CD4-positive, alpha-beta memory T cell (primary cell): Measurements from ENCODE around the gene ABCB9. TPM values are rescaled to one million over a fixed set of nuclear protein-coding genes. Genes with fewer than 3 reads are reported as not detected.

Experiments
- CTCF ChIA-PET: fragments of 350-600 bp; sonication (Branson Sonifier 250); formaldehyde crosslinking; loops from one replicate; lab custom pipeline; 2021; ENCODE audit warnings: inconsistent platforms; ENCODE audit not compliant: partially characterized antibody; lab: Charles Lee
- POLR2A ChIA-PET: fragments of 350-600 bp; sonication (Branson Sonifier 250); formaldehyde crosslinking; loops from one replicate; lab custom pipeline; 2021; ENCODE audit not compliant: partially characterized antibody; lab: Charles Lee
- DNase-seq, 5 donors: peaks; one replicate each; pipeline versions ENCODE4 v3.0.0 to v3.0.0-alpha.2; 2020 to 2022; ENCODE audit warnings: mixed read lengths in 1 of 5
- H3K27ac ChIP-seq: one replicate; pipeline ENCODE4 v1.7.0; 2013; ENCODE audit warnings: low read depth, low read length
- H3K27me3 ChIP-seq: 2 replicates; pipeline ENCODE4 v1.7.0; 2013; ENCODE audit warnings: mild to moderate bottlenecking, low read length, moderate library complexity; ENCODE audit not compliant: insufficient read depth
- H3K36me3 ChIP-seq: 2 replicates; pipeline ENCODE4 v1.7.0; 2013; ENCODE audit warnings: mild to moderate bottlenecking, low read length, moderate library complexity; ENCODE audit not compliant: insufficient read depth
- H3K4me1 ChIP-seq: 2 replicates; pipeline ENCODE4 v1.7.0; 2013; ENCODE audit warnings: mild to moderate bottlenecking, low read length, moderate library complexity; ENCODE audit not compliant: insufficient read depth
- H3K4me3 ChIP-seq, 2 donors: one replicate each; pipeline ENCODE4 v1.7.0; 2013; ENCODE audit warnings: low read length in 2 of 2, mild to moderate bottlenecking in 1 of 2
- H3K9me3 ChIP-seq, 2 donors: one replicate each; pipeline ENCODE4 v1.7.0; 2013; ENCODE audit warnings: low read length in 2 of 2, control low read depth in 1 of 2; ENCODE audit not compliant: control insufficient read depth in 1 of 2
- H3K27ac Mint-ChIP-seq, 7 donors: one replicate each; pipeline ENCODE4 v1.8.0; 2020 to 2021; ENCODE audit warnings: mixed read lengths in 7 of 7, mild to moderate bottlenecking in 6 of 7, inconsistent platforms in 3 of 7, moderate library complexity in 3 of 7
- H3K27me3 Mint-ChIP-seq, 2 donors: one replicate each; pipeline ENCODE4 v1.8.0; 2020 to 2021; ENCODE audit warnings: mixed read lengths in 2 of 2
- H3K36me3 Mint-ChIP-seq, 2 donors: one replicate each; pipeline ENCODE4 v1.8.0; 2020 to 2021; ENCODE audit warnings: mixed read lengths in 2 of 2, inconsistent platforms in 1 of 2, mild to moderate bottlenecking in 1 of 2
- H3K4me1 Mint-ChIP-seq, 4 donors: one replicate each; pipeline ENCODE4 v1.8.0; 2020 to 2021; ENCODE audit warnings: mixed read lengths in 4 of 4, mild to moderate bottlenecking in 1 of 4
- H3K4me3 Mint-ChIP-seq, 8 donors: one replicate each; pipeline ENCODE4 v1.8.0; 2020 to 2021; ENCODE audit warnings: mixed read lengths in 8 of 8, mild to moderate bottlenecking in 7 of 8, moderate library complexity in 6 of 8, inconsistent platforms in 3 of 8
- H3K9me3 Mint-ChIP-seq, 8 donors: one replicate each; pipeline ENCODE4 v1.8.0; 2020 to 2021; ENCODE audit warnings: mixed read lengths in 8 of 8, mild to moderate bottlenecking in 5 of 8, inconsistent platforms in 3 of 8, moderate library complexity in 1 of 8
- intact Hi-C: fragments of 100-400 bp; cut with micrococcal nuclease; formaldehyde crosslinking; loops from one replicate; pipeline ENCODE4 v1.15.1; 2023
- polyA plus RNA-seq, 2 donors: library from polyadenylated mRNA; unstranded; fragments of 300-500 nt; fragmentation: Illumina TruSeq; gene quantifications; one replicate each; pipeline ENCODE4 v1.2.3, GENCODE V29; 2021
- total RNA-seq, 2 experiments: library from RNA; stranded (reverse); gene quantifications; one replicate each; pipeline ENCODE4 v1.2.3, GENCODE V29; 2021

ABCB9 gene
- total and polyA plus RNA-seq, 4 experiments from 2014 or later, result 0.81 to 7.1 (median 3.8) TPM

GRCh38 chr12:122998316-122998715 lies 32.1 kb upstream of the ABCB9 start:
- no peaks in the 10 kb centered on the region for H3K27me3 Mint-ChIP-seq
- no peaks in the 10 kb centered on the region for H3K36me3 Mint-ChIP-seq
- no peaks in the 10 kb centered on the region for H3K36me3 ChIP-seq
- H3K4me1 Mint-ChIP-seq, result peaks cover 0 to 3% (median 0%) of the 10 kb centered on the region in 4 donors
- POLR2A ChIA-PET, result interaction anchor here (0.5 to 1.5 kb wide), 2 partner anchors 234 to 527 kb away, joined by 3 read pairs; no protein-coding TSS in a partner anchor
- H3K4me3 ChIP-seq, result no peak overlapping the region
- CTCF ChIA-PET, result no interaction called here
- no peak overlapping the region for H3K27ac ChIP-seq
- no peaks in the 10 kb centered on the region for H3K4me1 ChIP-seq
- H3K4me3 Mint-ChIP-seq, result no peak overlapping the region
- H3K27ac Mint-ChIP-seq, result peak overlapping the region in 1 of 7 donors; percentile 18
- DNase-seq, result no peak
- no peaks in the 10 kb centered on the region for H3K9me3 ChIP-seq
- intact Hi-C loops, result no loop called here
- H3K9me3 Mint-ChIP-seq, result no peaks in the 10 kb centered on the region
- H3K27me3 ChIP-seq, result no peaks in the 10 kb centered on the region

GRCh38 chr12:122997343-122998250 lies 31.3 kb upstream of the ABCB9 start:
- intact Hi-C loops, result no loop called here
- H3K9me3 Mint-ChIP-seq, result no peaks in the 10 kb centered on the region
- no peaks in the 10 kb centered on the region for H3K9me3 ChIP-seq
- ChIA-PET POLR2A (interaction anchor here (0.5 to 1.5 kb wide), 2 partner anchors 235 to 527 kb away, joined by 3 read pairs; no protein-coding TSS in a partner anchor), CTCF (no interaction called here)
- H3K4me1 ChIP-seq, result no peaks in the 10 kb centered on the region
- no peak overlapping the region for H3K4me3 Mint-ChIP-seq
- H3K4me1 Mint-ChIP-seq, result peaks cover 0 to 3% (median 0%) of the 10 kb centered on the region in 4 donors
- DNase-seq, result no peak
- no peaks in the 10 kb centered on the region for H3K27me3 ChIP-seq
- no peak overlapping the region for H3K4me3 ChIP-seq
- H3K36me3 Mint-ChIP-seq, result no peaks in the 10 kb centered on the region
- H3K27ac Mint-ChIP-seq, result no peak overlapping the region
- H3K27me3 Mint-ChIP-seq, result no peaks in the 10 kb centered on the region
- H3K27ac ChIP-seq, result no peak overlapping the region
- no peaks in the 10 kb centered on the region for H3K36me3 ChIP-seq

- H3K27me3 Mint-ChIP-seq, result no peaks in the 10 kb centered on the region
Observed at GRCh38 chr12:122996621-122997342, 30.5 kb upstream of the ABCB9 start.

GRCh38 chr12:122996188-122996601 lies 29.9 kb upstream of the ABCB9 start:
- Mint-ChIP-seq H3K4me1 (peaks cover 0 to 3% (median 0%) of the 10 kb centered on the region in 4 donors), H3K27me3 (no peaks in the 10 kb centered on the region), H3K27ac (no peak overlapping the region), H3K9me3 (no peaks in the 10 kb centered on the region), H3K4me3 (no peak overlapping the region), H3K36me3 (no peaks in the 10 kb centered on the region)
- Histone ChIP-seq H3K9me3 (no peaks in the 10 kb centered on the region), H3K36me3 (no peaks in the 10 kb centered on the region), H3K4me1 (no peaks in the 10 kb centered on the region), H3K27me3 (no peaks in the 10 kb centered on the region), H3K27ac (no peak overlapping the region), H3K4me3 (no peak overlapping the region)
- no peak for DNase-seq
- ChIA-PET POLR2A (no interaction called here), CTCF (no interaction called here)
- intact Hi-C loops, result no loop called here

More at GRCh38 chr12:122996621-122997342, 30.5 kb upstream of the ABCB9 start:
- Histone ChIP-seq H3K27me3 (no peaks in the 10 kb centered on the region), H3K4me1 (no peaks in the 10 kb centered on the region), H3K4me3 (no peak overlapping the region), H3K9me3 (no peaks in the 10 kb centered on the region), H3K27ac (no peak overlapping the region), H3K36me3 (no peaks in the 10 kb centered on the region)
- ChIA-PET CTCF (no interaction called here), POLR2A (no interaction called here)
- Mint-ChIP-seq H3K27ac (no peak overlapping the region), H3K36me3 (no peaks in the 10 kb centered on the region), H3K4me1 (peaks cover 0 to 3% (median 0%) of the 10 kb centered on the region in 4 donors), H3K4me3 (no peak overlapping the region), H3K9me3 (no peaks in the 10 kb centered on the region)
- no peak for DNase-seq
- intact Hi-C loops, result no loop called here

GRCh38 chr12:122995503-122996187 lies 29.4 kb upstream of the ABCB9 start:
- Histone ChIP-seq H3K9me3 (no peaks in the 10 kb centered on the region), H3K4me1 (no peaks in the 10 kb centered on the region), H3K4me3 (no peak overlapping the region), H3K36me3 (no peaks in the 10 kb centered on the region), H3K27me3 (no peaks in the 10 kb centered on the region), H3K27ac (no peak overlapping the region)
- no peaks in the 10 kb centered on the region for H3K27me3 Mint-ChIP-seq
- ChIA-PET CTCF (no interaction called here), POLR2A (no interaction called here)
- DNase-seq, result no peak
- intact Hi-C loops, result no loop called here
- H3K4me1 Mint-ChIP-seq, result peaks cover 0 to 3% (median 0%) of the 10 kb centered on the region in 4 donors
- no peaks in the 10 kb centered on the region for H3K9me3 Mint-ChIP-seq
- peak overlapping the region in 1 of 7 donors; percentile 35 for H3K27ac Mint-ChIP-seq
- no peak overlapping the region for H3K4me3 Mint-ChIP-seq
- H3K36me3 Mint-ChIP-seq, result no peaks in the 10 kb centered on the region

- no peak overlapping the region for H3K27ac ChIP-seq
- intact Hi-C loops, result no loop called here
- ChIA-PET POLR2A (no interaction called here), CTCF (no interaction called here)
- no peaks in the 10 kb centered on the region for H3K36me3 Mint-ChIP-seq
- no peak for DNase-seq
- no peaks in the 10 kb centered on the region for H3K27me3 ChIP-seq
- H3K4me3 ChIP-seq, result no peak overlapping the region
- peaks cover 0 to 3% (median 0%) of the 10 kb centered on the region in 4 donors for H3K4me1 Mint-ChIP-seq
- H3K27me3 Mint-ChIP-seq, result no peaks in the 10 kb centered on the region
- H3K4me3 Mint-ChIP-seq, result no peak overlapping the region
- H3K27ac Mint-ChIP-seq, result no peak overlapping the region
- no peaks in the 10 kb centered on the region for H3K9me3 Mint-ChIP-seq
- no peaks in the 10 kb centered on the region for H3K36me3 ChIP-seq
- no peaks in the 10 kb centered on the region for H3K4me1 ChIP-seq
- H3K9me3 ChIP-seq, result no peaks in the 10 kb centered on the region
Observed at GRCh38 chr12:122994781-122995502, 28.7 kb upstream of the ABCB9 start.
